Measurements from ENCODE around the gene MTMR1. TPM values are rescaled to one million over a fixed set of nuclear protein-coding genes. Genes with fewer than 3 reads are reported as not detected.

The MTMR1 gene
- total RNA-seq, 1 donor from 2014 or later, result 21.3 TPM

DNA sequence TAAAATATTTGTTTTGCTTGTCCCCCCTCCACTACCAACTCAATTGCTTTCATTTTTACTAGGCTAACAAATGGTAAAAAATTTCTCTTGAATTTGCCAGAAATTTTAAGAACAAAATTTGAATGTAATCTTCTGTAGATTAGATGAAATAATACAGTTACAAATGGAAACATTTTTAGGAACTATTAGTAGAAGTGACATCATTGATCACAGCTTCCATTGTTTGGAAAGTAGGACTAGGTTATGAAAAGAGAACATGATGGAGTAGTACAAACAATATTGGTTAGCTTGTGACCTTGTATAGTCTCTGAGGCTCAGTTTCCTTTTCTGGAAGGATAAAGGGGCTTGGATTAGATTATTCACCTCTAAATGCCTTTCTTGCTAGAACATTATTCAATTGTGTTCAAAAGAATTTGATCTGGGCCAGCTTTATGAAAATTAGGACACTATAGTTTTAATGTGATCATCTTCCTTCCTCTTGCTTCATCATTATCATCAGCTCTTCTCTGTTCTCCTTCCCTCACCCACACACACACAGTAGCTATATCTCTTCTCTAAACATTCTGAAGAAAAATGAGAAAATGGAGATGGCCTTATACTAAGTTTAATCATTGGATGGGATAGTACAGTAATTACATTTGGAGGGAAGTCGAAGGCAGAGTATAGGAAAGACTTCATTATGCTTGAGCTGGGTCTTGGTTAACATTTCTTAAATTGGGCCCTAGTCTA, 9.9 kb downstream of the MTMR1 start:
- no peaks in the 10 kb centered on the region for H3K27me3 Mint-ChIP-seq (ENCODE audit: low read depth)
- H3K27ac Mint-ChIP-seq (ENCODE audit: unreplicated experiment), result peak overlapping the region; percentile 87
- DNase-seq (ENCODE audit: low spot score), result no peak
- TF ChIP-seq, protein P1, sequence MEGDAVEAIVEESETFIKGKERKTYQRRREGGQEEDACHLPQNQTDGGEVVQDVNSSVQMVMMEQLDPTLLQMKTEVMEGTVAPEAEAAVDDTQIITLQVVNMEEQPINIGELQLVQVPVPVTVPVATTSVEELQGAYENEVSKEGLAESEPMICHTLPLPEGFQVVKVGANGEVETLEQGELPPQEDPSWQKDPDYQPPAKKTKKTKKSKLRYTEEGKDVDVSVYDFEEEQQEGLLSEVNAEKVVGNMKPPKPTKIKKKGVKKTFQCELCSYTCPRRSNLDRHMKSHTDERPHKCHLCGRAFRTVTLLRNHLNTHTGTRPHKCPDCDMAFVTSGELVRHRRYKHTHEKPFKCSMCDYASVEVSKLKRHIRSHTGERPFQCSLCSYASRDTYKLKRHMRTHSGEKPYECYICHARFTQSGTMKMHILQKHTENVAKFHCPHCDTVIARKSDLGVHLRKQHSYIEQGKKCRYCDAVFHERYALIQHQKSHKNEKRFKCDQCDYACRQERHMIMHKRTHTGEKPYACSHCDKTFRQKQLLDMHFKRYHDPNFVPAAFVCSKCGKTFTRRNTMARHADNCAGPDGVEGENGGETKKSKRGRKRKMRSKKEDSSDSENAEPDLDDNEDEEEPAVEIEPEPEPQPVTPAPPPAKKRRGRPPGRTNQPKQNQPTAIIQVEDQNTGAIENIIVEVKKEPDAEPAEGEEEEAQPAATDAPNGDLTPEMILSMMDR (IDR thresholded peaks at IDR 0.05), result no peak
- H3K4me1 Mint-ChIP-seq (ENCODE audit: low read depth), result peaks cover 18% of the 10 kb centered on the region
- H3K9me3 Mint-ChIP-seq (ENCODE audit: low read depth), result peaks cover 10% of the 10 kb centered on the region
- no peak overlapping the region for H3K4me3 Mint-ChIP-seq (ENCODE audit: unreplicated experiment)
- peaks cover 8% of the 10 kb centered on the region for H3K36me3 Mint-ChIP-seq (ENCODE audit: low read depth)

DNA sequence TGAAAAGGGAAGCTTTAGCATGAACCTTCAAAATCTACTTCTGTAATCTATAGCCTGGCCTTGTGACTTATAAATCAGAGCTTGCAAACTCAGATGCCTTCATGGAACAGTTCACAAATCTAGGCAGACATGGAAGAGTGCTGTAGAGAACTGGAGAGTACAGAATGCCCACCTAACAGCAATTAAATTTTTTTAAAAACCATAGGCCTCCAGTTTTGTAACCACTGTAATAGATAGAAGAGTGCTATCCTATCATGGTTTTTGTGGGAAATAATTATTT, 10.4 kb downstream of the MTMR1 start:
- H3K4me3 Mint-ChIP-seq (ENCODE audit: unreplicated experiment), result no peak overlapping the region
- H3K27ac Mint-ChIP-seq (ENCODE audit: unreplicated experiment), result peak overlapping the region; percentile 87
- DNase-seq (ENCODE audit: low spot score), result no peak
- peaks cover 18% of the 10 kb centered on the region for H3K4me1 Mint-ChIP-seq (ENCODE audit: low read depth)
- H3K27me3 Mint-ChIP-seq (ENCODE audit: low read depth), result no peaks in the 10 kb centered on the region
- H3K36me3 Mint-ChIP-seq (ENCODE audit: low read depth), result peaks cover 8% of the 10 kb centered on the region
- H3K9me3 Mint-ChIP-seq (ENCODE audit: low read depth), result peaks cover 10% of the 10 kb centered on the region
- TF ChIP-seq, protein P1 (IDR thresholded peaks at IDR 0.05), result no peak

DNA sequence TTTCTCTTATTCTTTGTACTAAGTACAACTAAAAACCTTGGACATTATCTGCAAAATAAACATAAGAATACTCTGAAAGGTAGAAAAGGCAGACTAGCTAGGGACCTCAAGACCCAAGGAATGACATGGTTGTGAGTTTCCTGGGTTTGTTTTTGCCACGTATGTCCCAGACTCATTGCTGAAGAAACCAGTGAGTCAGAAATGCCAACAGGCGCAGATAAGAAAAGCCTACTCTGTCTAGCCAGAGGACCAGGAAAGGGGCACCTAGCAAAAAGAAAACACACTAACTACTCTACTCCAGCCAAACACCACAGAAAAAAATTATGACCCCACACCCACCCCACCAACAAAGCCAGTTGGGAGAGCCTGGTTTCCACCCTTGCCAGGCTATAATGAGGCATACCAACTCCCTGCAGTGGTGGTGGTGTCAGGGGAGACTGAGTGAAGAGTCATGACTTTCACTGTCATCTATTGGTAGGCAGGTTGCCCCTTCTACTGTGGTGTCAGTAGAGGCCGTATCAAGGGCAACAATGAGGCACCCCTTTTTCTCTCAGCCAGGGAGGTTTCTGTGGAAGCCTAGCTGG, 10.9 kb downstream of the MTMR1 start:
- H3K27ac Mint-ChIP-seq (ENCODE audit: unreplicated experiment), result peak overlapping the region; percentile 87
- H3K27me3 Mint-ChIP-seq (ENCODE audit: low read depth), result no peaks in the 10 kb centered on the region
- no peak for DNase-seq (ENCODE audit: low spot score)
- H3K4me3 Mint-ChIP-seq (ENCODE audit: unreplicated experiment), result no peak overlapping the region
- peaks cover 10% of the 10 kb centered on the region for H3K9me3 Mint-ChIP-seq (ENCODE audit: low read depth)
- TF ChIP-seq, protein P1 (IDR thresholded peaks at IDR 0.05), result no peak
- H3K4me1 Mint-ChIP-seq (ENCODE audit: low read depth), result peaks cover 18% of the 10 kb centered on the region
- peaks cover 8% of the 10 kb centered on the region for H3K36me3 Mint-ChIP-seq (ENCODE audit: low read depth)

DNA sequence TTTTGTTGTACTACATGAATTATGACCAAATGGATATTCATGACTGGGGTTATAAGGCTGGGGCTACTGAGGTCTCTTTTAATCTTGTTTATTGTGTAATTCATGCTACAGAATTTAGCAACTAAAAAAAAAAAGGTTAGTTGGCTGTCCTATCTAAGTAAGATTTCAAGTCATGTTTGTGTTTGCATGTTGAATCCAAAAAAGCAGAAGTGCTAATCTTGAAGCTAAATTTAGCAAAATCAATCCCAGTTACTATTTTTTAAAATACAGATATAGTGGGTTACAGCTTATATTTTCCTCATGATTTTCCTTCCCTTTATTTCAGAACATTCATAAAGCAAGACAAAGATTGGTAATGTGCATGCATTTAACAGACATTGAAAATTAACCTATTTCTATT, 19.4 kb downstream of the MTMR1 start:
- no peak overlapping the region for H3K27ac Mint-ChIP-seq (ENCODE audit: unreplicated experiment)
- H3K27me3 Mint-ChIP-seq (ENCODE audit: low read depth), result no peaks in the 10 kb centered on the region
- H3K36me3 Mint-ChIP-seq (ENCODE audit: low read depth), result peaks cover 1% of the 10 kb centered on the region
- DNase-seq (ENCODE audit: low spot score), result no peak
- H3K9me3 Mint-ChIP-seq (ENCODE audit: low read depth), result no peaks in the 10 kb centered on the region
- TF ChIP-seq, protein P1 (IDR thresholded peaks at IDR 0.05), result no peak
- no peak overlapping the region for H3K4me3 Mint-ChIP-seq (ENCODE audit: unreplicated experiment)
- peaks cover 21% of the 10 kb centered on the region for H3K4me1 Mint-ChIP-seq (ENCODE audit: low read depth)

DNA sequence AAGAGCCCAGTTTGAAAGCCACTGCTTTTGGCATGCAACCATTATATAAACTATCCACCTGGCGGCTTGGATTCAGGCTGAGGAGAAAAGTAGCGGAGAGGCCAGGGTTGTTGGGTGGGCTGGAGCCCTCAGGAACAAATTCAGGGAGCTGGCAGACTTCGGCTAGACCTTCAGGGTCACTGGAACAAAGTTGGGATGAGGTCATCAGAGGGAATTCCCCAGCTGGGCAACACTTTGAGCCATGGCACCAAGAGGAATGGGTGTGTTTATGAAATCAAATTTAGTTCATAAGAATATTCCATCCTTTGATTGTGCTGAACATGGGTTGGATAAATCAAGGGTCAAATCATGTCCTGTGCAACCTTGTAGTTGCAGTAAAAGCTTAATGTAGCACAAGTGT, 22.0 kb downstream of the MTMR1 start:
- no peaks in the 10 kb centered on the region for H3K36me3 Mint-ChIP-seq (ENCODE audit: low read depth)
- TF ChIP-seq, protein P1 (IDR thresholded peaks at IDR 0.05), result no peak
- no peak overlapping the region for H3K27ac Mint-ChIP-seq (ENCODE audit: unreplicated experiment)
- no peaks in the 10 kb centered on the region for H3K9me3 Mint-ChIP-seq (ENCODE audit: low read depth)
- H3K27me3 Mint-ChIP-seq (ENCODE audit: low read depth), result no peaks in the 10 kb centered on the region
- no peak overlapping the region for H3K4me3 Mint-ChIP-seq (ENCODE audit: unreplicated experiment)
- peaks cover 21% of the 10 kb centered on the region for H3K4me1 Mint-ChIP-seq (ENCODE audit: low read depth)
- DNase-seq (ENCODE audit: low spot score), result no peak
